Measurements from ENCODE around the gene NFE2L1. TPM values are rescaled to one million over a fixed set of nuclear protein-coding genes. Genes with fewer than 3 reads are reported as not detected.

Gene NFE2L1
- total RNA-seq, 1 experiment from 2014 or later: 91.7 TPM

- Histone ChIP-seq H3K27me3 (ENCODE audit: insufficient read depth, low read depth) (peaks cover 15% of the 10 kb centered on the region), H2AFZ (no peak overlapping the region), H3K9me2 (ENCODE audit: insufficient read depth) (no peaks in the 10 kb centered on the region; the same call in 1 of the 2 replicates), H3K27ac (no peak overlapping the region), H3K9me3 (ENCODE audit: insufficient read depth, low read depth) (no peaks in the 10 kb centered on the region), H4K20me1 (ENCODE audit: insufficient read depth) (no peaks in the 10 kb centered on the region), H3K79me2 (ENCODE audit: low read depth) (peaks cover 13% of the 10 kb centered on the region), H3K4me2 (no peak overlapping the region), H3K36me3 (ENCODE audit: low read depth) (no peaks in the 10 kb centered on the region), H3K4me1 (replicated peaks; ENCODE audit: insufficient read depth) (peaks cover 15% of the 10 kb centered on the region), H3K4me3 (no peak overlapping the region), H3F3A (ENCODE audit: insufficient read depth, low read depth) (peaks cover 23% of the 10 kb centered on the region; the same call in 1 of the 2 replicates)
- DNase-seq: no peak
- CTCF ChIA-PET: no interaction called here
- POLR2A ChIA-PET (ENCODE audit: unreplicated experiment): interaction anchor here (0.6 kb wide), 1 partner anchor 1944 kb away, joined by 6 read pairs; no protein-coding TSS in a partner anchor
- intact Hi-C loops (cut with micrococcal nuclease; ENCODE audit: unreplicated experiment): no loop called here
- TF ChIP-seq CTCF (conservative IDR thresholded peaks at IDR 0.05): no peak
- no TSS peak for BruUV-seq (replicated peaks)
Measured at GRCh38 chr17:48043176-48043575, 5.0 kb upstream of the NFE2L1 start.

- TF ChIP-seq EZH2 (IDR thresholded peaks at IDR 0.05; ENCODE audit: low read depth): no peak
- TF ChIP-seq CTCF (conservative IDR thresholded peaks at IDR 0.05): no peak
- peaks cover 29% of the 10 kb centered on the region for H3F3A ChIP-seq (ENCODE audit: insufficient read depth, low read depth)
- ChIA-PET POLR2A (ENCODE audit: unreplicated experiment) (no interaction called here), CTCF (no interaction called here)
- no peaks in the 10 kb centered on the region; the same call in 1 of the 2 replicates for H3K9me2 ChIP-seq (ENCODE audit: insufficient read depth)
- intact Hi-C loops (cut with micrococcal nuclease; ENCODE audit: unreplicated experiment): loop anchor here (5.0 kb wide), 1 partner anchor 57 kb away; the partner anchor contains the start of gene CBX1
- no peak overlapping the region for H3K4me2 ChIP-seq
- no peak overlapping the region for H2AFZ ChIP-seq
- H3K9me3 ChIP-seq (ENCODE audit: insufficient read depth, low read depth): no peaks in the 10 kb centered on the region
- DNase-seq: no peak
- H3K79me2 ChIP-seq (ENCODE audit: low read depth): peaks cover 25% of the 10 kb centered on the region
- no peaks in the 10 kb centered on the region for H3K27me3 ChIP-seq (ENCODE audit: insufficient read depth, low read depth)
- H3K36me3 ChIP-seq (ENCODE audit: low read depth): no peaks in the 10 kb centered on the region
- H3K4me3 ChIP-seq: no peak overlapping the region
- H3K27ac ChIP-seq: no peak overlapping the region
- peaks cover 20% of the 10 kb centered on the region for H3K4me1 ChIP-seq (replicated peaks; ENCODE audit: insufficient read depth)
- BruUV-seq (replicated peaks): no TSS peak
- no peaks in the 10 kb centered on the region for H4K20me1 ChIP-seq (ENCODE audit: insufficient read depth)
Measured at GRCh38 chr17:48044851-48045250, 3.3 kb upstream of the NFE2L1 start.

- no TSS peak for BruUV-seq (replicated peaks)
Measured at GRCh38 chr17:48045316-48046001, 2.7 kb upstream of the NFE2L1 start.

More at GRCh38 chr17:48045316-48046001, 2.7 kb upstream of the NFE2L1 start:
- ChIA-PET CTCF (interaction anchor here (0.6 kb wide), 1 partner anchor 169 kb away, joined by 9 read pairs; no protein-coding TSS in a partner anchor), POLR2A (ENCODE audit: unreplicated experiment) (no interaction called here)
- DNase-seq: no peak
- no peaks in the 10 kb centered on the region; the same call in 1 of the 2 replicates for H3K9me2 ChIP-seq (ENCODE audit: insufficient read depth)
- no peak overlapping the region for H3K27ac ChIP-seq
- peaks cover 26% of the 10 kb centered on the region for H3K4me1 ChIP-seq (replicated peaks; ENCODE audit: insufficient read depth)
- peaks cover 31% of the 10 kb centered on the region for H3K79me2 ChIP-seq (ENCODE audit: low read depth)
- no peak overlapping the region for H3K4me2 ChIP-seq
- peaks cover 29% of the 10 kb centered on the region for H3F3A ChIP-seq (ENCODE audit: insufficient read depth, low read depth)
- H3K36me3 ChIP-seq (ENCODE audit: low read depth): no peaks in the 10 kb centered on the region
- no peaks in the 10 kb centered on the region for H3K27me3 ChIP-seq (ENCODE audit: insufficient read depth, low read depth)
- H4K20me1 ChIP-seq (ENCODE audit: insufficient read depth): no peaks in the 10 kb centered on the region
- no peak overlapping the region for H2AFZ ChIP-seq
- H3K9me3 ChIP-seq (ENCODE audit: insufficient read depth, low read depth): no peaks in the 10 kb centered on the region
- intact Hi-C loops (cut with micrococcal nuclease; ENCODE audit: unreplicated experiment): loop anchor here (5.0 kb wide), 1 partner anchor 57 kb away; the partner anchor contains the start of gene CBX1
- TF ChIP-seq EZH2 (IDR thresholded peaks at IDR 0.05; ENCODE audit: low read depth): no peak
- no peak for TF ChIP-seq CTCF (conservative IDR thresholded peaks at IDR 0.05)
- H3K4me3 ChIP-seq: no peak overlapping the region

All from PC-9 (cell line).